NCI-H187 treated with DMSO at 0.1 percent for 48 hours (cell line): ENCODE data around the gene UBASH3A.

Experiments
- DNase-seq: peaks from one replicate; lab custom pipeline; 2025; lab: John Stamatoyannopoulos, UW

UBASH3A gene

GRCh38 chr21:42403611-42404231 is at the start of gene UBASH3A:
UBASH3A (plus strand) TSS chr21:42403902; CDS start chr21:42403946, 44 bp downstream.
- DNase-seq: no peak

GRCh38 chr21:42356046-42356445 is 47.7 kb upstream of the UBASH3A start:
- DNase-seq: no peak

GRCh38 chr21:42356650-42357049 is 47.1 kb upstream of the UBASH3A start:
- no peak for DNase-seq

GRCh38 chr21:42357307-42357706 is 46.4 kb upstream of the UBASH3A start:
- DNase-seq: no peak

GRCh38 chr21:42358261-42358660 is 45.4 kb upstream of the UBASH3A start:
- DNase-seq: no peak

- no peak for DNase-seq
Observed at GRCh38 chr21:42358937-42359336, 44.8 kb upstream of the UBASH3A start.

- no peak for DNase-seq
Observed at GRCh38 chr21:42360317-42360716, 43.4 kb upstream of the UBASH3A start.

- DNase-seq: no peak
Observed at GRCh38 chr21:42361286-42361685, 42.4 kb upstream of the UBASH3A start.

GRCh38 chr21:42362198-42362597 is 41.5 kb upstream of the UBASH3A start:
- no peak for DNase-seq

GRCh38 chr21:42362700-42363099 is 41.0 kb upstream of the UBASH3A start:
- no peak for DNase-seq

- DNase-seq: no peak
Observed at GRCh38 chr21:42363312-42363711, 40.4 kb upstream of the UBASH3A start.

GRCh38 chr21:42364304-42364865 is 39.3 kb upstream of the UBASH3A start:
- no peak for DNase-seq

GRCh38 chr21:42365770-42366169 is 37.9 kb upstream of the UBASH3A start:
- DNase-seq: no peak

- no peak for DNase-seq
Observed at GRCh38 chr21:42366292-42367010, 37.3 kb upstream of the UBASH3A start, which contains the start of gene TFF1. TFF1 (minus strand) TSS chr21:42366535; CDS start chr21:42366495, 40 bp downstream.

GRCh38 chr21:42367367-42368165 is 36.1 kb upstream of the UBASH3A start:
- no peak for DNase-seq

GRCh38 chr21:42369821-42370220 is 33.9 kb upstream of the UBASH3A start:
- DNase-seq: no peak

GRCh38 chr21:42370894-42371654 is 32.6 kb upstream of the UBASH3A start:
- DNase-seq: no peak

GRCh38 chr21:42373196-42373907 is 30.4 kb upstream of the UBASH3A start:
- no peak for DNase-seq

- no peak for DNase-seq
Observed at GRCh38 chr21:42373908-42374455, 29.7 kb upstream of the UBASH3A start.

GRCh38 chr21:42374457-42374856 is 29.2 kb upstream of the UBASH3A start:
- DNase-seq: no peak
